Measurements from ENCODE around the gene ADAD1.
"Not testable (repeated sequence)": the region's sequence is repeated elsewhere in the genome, so short reads cannot be mapped to it uniquely, and the experiment has no call there.

The ADAD1 gene

DNA sequence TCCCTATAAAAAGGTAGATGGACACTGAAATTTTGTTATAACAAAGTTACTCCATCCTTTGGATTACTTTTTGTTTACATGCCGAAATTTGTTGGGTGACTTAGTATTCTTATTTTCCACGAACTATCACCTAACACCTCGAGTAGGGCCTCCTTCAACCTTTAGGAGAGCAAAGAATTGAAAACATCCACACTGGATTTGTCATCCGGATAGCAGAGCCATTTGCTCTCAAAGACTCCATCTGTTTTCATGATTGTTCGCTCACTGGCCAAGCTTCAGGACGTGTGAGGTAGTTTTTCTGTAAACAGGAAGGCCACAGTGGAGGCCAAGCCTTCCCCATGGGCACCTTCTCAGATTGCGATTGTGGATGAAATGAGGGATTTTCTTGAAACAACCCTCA is at the start of gene ADAD1:
ADAD1 (plus strand) TSS at position 301 of the 400 bp plus-strand sequence. CDS start 1,059 bp downstream, outside the sequence.
- DNase-seq, result no peak

DNA sequence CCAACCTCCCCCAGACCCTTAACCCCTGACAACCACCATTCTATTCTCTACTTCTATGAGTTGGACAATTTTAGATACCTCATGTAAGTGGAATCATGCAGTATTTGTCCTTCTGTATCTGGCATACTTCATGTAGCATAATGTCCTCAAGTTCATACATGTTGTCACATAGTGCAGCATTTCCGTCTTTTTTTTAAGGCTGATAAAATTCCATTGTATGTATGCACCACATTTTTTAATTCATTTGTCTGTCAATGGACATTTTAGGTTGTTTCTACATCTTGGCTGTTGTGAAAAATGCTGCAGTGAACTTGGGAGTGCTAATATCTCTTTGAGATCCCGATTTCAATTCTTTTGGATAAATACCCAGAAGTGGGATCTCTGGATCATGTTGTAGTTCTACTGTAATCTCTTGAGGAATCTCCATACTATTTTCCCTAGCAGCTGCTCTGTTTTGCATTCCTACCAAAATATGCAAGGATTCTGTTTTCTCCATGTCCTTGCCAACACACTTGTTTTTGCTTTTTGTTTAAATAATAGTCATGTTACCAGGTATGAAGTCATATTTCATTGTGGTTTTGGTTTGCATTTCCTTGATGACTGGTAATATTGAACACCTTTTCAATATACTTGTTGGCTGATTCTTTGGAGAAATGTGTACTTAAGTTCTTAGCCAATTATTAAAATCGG is 48.8 kb upstream of the ADAD1 start:
- DNase-seq, result no peak

DNA sequence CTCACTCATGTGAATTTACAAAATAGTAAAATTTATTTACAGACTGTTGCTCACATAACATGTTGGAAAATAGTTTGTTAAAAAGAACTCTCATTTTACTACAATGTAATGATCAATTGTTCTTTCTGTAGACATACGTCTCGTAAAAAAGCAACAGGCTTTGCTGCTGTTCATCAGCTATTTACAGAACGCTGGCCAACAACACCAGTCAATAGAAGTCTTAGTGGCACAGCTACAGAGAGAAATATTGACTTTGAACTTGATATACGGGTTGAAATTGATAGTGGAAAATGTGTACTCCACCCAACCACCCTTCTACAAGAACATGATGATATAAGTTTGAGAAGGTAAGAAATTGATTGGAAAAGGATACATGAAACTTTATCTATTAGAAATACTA is 47.6 kb upstream of the ADAD1 start:
- DNase-seq, result no peak

DNA sequence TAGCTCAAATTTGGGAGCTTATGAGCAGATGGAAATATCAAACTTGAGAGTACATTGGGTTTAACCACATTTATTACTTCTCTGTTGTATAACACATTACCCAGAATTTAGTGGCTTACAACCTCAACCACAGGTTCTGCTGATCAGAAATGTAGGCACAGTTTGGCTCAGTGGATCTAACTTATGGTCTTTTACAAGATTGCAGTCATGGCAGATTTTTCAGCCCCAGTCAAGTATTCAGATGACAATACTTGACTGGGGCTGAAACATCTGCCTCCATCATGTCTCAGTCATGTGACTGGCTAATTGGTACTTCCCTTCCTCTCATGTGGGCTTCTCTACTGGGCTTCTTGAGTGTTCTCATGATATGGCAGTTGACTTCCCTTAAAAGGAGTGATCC is 44.0 kb upstream of the ADAD1 start:
- DNase-seq, result no peak

DNA sequence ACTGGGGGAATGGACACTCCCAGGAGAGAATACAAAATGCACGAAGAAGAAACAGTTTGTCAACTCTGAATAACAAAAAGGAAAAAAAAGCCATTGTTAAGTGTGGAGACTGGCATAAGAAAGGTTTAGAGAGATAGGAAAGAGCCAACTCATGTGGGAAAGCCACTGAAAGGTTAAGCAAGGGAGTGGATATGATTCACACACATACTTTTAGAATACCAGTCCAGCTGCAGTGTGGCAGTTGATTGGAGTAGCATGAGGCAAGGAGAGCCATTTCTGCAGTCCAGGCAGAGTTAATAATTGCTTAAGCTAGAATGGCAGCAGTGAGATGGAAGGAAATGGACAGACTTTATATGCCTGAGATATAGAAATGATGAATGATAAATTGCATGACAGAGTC is 36.9 kb upstream of the ADAD1 start:
- DNase-seq, result no peak

DNA sequence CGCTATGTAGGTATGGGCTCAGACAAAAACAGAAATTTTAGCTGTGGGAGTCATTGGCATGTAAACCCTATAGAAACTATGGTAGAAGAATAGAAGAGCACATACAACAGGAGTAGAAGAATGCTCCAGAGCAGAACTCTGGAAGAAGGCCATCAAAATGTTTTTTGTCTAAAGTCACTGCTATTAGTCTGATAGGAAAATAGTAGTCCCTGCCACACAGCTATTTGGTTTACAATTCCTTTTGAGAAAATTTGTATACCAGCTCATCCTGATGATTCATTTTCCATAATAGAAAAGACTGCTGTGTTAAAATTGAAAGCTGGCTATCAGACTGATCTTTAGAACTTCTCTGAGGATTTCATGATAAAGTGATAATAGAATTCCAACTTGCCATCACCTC is 32.8 kb upstream of the ADAD1 start:
- no peak for DNase-seq

DNA sequence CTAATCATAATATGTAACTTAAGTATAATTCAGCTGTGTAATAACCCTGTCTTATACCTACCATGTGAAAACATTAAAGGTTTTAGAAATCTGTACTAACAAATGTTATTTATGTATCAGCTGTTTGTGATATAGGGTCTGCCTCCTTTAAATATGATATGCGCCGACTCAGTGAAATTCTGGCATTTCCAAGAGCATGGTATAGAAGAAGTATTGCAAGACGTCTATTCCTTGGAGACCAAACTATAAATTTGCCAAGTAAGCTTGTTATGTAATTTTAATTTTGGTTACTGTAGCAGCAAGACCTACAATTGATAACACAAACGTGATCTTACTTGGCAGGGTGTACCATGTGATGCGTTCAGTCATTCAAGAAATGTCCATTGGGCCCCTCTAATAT is 32.3 kb upstream of the ADAD1 start:
- no peak for DNase-seq

DNA sequence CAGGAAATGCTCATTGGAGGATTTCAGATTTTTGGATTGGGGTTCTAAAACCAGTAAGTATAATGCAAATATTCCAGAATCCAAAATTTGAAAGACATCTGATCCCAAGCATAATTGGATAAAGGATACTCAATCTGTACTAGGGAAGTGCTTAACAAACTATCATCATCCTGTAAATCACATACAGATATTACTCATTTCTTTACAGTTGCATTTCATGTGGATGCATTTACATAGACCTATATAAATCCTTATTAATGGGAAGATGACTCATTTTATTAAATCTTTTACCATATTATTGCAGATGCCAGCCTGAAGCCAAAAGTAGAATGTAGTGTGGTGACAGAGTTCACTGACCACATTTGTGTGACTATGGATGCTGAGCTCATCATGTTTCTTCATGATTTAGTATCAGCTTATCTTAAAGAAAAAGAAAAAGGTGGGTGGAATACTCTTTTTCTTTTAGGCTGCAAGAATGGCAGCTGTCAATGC is 22.4 kb upstream of the ADAD1 start:
- DNase-seq, result no peak

DNA sequence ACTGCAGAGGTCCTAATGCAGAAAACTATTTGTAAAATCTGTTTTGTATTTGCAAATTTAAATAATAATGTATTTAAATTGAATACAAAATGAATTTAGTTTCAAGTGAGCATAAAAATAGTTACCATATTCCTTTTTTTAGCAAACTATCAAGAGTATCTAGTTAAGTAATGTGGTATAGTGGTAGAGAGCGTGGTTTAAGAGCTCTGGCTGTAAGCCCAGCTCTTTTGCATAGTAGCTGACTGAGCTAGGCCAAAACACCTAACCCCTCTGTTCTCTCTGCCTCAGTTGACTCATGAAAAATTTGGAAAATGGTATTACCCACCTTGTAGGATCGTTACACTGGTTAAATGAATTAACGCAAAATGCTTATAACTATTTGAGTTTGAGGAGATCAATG is 18.1 kb upstream of the ADAD1 start:
- no peak for DNase-seq

DNA sequence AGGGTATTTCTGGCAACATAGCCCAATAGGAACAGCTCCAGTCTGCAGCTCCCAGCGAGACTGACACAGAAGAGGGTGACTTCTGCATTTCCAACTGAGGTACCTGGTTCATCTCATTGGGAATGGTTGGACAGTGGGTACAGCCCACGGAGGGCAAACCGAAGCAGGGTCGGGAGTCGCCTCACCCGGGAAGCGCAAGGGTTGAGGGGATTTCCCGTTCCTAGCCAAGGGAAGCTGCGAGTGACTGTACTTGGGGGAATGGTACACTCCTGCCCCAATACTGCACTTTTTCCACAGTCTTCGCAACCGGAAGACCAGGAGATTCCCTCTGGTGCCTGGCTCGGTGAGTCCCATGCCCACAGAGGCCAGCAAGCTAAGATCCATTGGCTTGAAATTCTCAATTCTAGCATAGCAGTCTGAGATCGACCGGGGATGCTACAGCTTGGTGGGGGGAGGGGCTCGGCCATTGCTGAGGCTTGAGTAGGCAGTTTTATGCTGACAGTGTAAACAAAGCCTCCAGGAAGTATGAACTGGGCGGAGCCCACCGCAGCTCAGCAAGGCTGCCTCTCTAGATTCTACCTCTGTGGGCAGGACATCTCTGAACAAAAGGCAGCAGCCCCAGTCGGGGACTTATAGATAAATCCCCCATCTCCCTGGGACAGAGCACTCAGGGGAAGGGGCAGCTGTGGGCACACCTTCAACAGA is 14.0 kb upstream of the ADAD1 start:
- no peak for DNase-seq

DNA sequence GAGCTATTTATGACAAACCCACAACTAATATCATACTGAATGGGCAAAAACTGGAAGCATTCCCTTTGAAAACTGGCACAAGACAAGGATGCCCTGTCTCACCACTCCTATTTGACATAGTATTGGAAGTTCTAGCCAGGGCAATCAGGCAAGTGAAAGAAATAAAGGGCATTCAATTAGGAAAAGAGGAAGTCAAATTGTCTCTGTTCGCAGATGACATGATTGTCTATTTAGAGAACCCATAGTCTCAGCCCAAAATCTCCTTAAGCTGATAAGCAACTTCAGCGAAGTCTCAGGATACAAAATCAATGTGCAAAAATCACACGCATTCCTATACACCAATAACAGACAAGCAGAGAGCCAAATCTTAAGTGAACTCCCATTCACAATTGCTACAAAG is 10.0 kb upstream of the ADAD1 start:
- not testable (repeated sequence) for DNase-seq

DNA sequence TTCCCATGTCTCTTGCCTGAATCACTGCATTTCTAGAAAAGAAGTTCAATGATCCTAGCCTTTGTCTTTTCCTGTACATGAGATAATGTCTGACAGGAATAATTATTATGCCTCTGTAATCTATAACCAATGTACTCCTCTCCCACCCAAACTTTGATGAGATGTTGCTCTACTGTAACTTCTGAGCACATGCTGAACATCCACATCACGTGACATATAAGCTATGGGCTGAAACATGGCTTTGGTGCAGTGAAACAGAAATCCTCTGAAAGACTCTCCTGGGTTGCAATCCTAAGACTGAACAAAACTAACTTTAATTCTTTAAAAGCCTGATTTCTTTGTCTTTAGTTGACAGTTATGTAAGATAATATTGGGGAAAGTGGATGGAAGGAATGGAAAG is 1.5 kb upstream of the ADAD1 start:
- no peak for DNase-seq

DNA sequence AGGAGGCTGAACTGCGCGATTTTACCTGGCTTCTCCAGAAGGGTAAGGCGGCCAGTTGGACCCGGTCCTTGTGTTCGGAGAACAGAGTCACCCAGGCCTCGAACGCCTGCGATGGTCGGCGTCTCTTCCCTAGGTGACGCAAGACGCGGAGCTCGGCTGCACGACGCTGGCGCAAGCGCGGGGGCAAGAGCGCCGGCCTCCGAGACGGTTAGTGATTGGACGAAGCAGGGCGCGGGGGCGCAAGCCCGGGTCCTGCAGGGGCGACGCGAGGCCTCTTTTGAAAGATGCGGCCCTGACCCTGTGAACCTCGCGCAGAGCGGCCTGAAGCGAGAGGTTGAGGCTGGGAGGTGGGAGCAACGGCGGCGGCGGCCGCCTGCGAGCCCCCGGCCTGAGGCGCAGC is 428 bp downstream of the ADAD1 start:
- DNase-seq, result no peak

DNA sequence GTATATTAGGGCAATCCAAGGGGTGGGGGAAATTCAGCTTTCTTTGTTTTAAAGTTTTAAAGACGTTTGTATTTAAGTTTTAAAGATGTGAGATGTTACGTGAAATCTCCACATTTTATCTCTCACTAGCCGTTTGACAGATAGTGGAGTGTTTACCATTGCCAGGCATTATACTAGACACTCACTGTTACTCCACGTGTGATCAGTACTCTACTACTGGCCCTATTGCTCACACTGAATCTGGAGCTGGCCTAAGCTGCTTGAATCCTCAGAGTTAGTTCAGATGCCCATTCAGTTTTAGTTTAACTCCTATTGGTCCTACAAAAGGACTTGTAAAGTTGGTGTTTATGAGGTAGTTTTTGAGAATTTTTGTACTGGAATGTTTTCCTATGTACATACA is 4.5 kb downstream of the ADAD1 start:
- DNase-seq, result no peak

DNA sequence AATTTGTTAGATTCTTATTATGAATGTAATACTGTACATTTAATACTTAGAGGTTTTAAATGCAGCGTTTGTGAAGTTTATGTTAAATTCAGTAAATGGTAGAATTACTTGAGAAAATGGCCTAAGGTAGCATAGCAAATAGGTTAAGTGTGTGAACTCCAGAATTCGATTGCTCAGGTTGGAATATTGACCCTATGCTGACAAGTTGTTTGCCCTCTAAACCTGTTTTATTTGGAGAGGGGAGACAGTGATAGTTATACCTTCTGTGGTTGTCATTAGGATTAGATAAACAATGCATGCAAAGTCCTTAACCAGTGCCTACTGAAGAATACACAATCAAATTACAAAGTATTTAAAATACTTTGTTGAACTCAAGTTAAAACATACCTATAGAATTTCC is 5.4 kb downstream of the ADAD1 start:
- no peak for DNase-seq

DNA sequence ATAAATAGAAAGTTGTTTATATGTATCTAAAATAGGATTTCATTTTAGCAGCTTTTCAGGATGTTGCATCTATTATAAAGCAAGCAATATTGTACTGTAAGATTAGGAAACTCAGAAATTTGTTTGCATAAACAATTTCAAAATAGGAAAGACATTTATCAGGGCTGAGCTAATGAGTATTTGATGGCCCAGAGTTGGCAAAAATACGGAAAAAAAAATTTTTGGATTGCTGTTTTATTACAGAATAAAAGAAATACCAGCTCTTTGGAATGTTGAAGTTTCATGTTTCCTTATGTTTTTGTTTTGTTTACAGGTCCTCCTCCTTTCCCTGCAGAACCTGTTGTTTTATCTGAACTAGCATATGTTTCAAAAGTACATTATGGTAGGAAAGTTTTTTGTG is 14.5 kb downstream of the ADAD1 start:
- DNase-seq, result no peak

DNA sequence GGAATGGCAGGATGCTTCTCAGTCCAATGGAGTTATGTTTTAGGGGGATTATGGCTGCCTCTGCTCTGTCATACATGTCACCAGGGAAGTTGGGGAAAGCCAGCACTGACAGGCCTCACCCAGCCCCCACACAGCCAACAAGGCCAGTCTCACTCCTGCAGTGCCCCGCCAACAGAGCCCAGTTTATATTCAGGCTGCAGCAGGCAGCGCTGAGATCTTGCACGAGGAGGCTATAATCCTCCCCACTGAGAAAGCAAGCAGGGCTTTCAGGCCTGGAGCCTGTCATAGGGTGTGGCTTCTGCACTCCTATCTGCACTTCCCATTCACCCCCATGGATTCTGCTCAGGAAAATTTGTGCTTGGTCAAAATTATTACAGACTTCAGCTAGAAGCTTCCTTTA is 25.1 kb downstream of the ADAD1 start:
- no peak for DNase-seq

DNA sequence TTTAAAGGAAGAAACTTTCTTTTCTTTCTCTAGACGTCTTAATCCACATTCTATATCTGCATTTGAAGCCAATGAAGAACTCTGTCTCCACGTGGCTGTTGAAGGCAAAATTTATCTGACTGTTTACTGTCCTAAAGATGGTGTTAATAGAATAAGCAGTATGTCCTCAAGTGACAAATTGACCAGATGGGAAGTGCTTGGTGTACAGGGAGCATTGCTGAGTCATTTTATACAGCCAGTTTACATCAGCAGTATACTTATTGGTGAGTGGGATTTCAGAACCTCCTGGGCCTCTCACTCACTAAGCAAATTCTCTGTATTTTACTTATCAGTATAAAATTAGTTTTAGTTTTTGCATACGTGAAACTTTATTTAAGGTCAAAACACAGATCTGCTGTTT is 33.7 kb downstream of the ADAD1 start:
- no peak for DNase-seq

DNA sequence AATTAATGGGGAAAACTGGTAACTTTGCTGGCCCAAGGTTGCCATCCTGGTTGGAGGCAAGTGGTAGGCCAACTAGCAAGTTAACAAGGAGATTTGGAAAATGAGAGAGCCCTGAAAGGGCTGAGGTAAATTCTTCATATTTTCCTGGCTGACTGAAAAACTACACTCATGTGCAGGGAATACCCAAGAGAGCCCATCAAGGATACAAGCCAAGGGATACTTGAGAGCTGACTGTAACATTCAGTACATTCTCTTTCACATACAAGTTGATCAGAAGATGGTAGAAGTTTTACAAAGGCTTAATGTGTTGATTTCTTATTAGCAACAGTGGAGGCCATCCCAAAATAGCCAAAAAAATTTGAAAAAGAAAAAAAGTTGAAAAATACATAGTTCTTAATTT is 44.4 kb downstream of the ADAD1 start:
- DNase-seq, result no peak

DNA sequence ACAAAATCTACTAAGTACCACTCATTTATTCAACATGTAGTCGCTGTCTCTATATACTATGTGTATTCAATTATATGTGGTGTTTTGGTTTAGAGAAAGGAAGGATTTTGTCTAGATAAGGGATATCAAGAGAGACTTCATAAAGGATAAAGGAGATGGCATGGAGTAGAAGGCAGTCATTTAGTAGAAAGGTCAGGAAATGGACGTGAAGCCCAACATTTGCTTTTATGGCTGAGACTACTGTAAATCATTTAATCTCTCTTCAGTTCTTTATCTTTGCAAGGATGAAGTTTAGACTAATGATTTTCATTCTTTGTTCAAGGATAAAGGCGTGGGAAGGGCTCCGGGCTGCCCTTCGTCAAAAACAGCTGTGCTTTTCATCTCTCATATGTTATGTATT is 52.5 kb downstream of the ADAD1 start:
- DNase-seq, result no peak

DNA sequence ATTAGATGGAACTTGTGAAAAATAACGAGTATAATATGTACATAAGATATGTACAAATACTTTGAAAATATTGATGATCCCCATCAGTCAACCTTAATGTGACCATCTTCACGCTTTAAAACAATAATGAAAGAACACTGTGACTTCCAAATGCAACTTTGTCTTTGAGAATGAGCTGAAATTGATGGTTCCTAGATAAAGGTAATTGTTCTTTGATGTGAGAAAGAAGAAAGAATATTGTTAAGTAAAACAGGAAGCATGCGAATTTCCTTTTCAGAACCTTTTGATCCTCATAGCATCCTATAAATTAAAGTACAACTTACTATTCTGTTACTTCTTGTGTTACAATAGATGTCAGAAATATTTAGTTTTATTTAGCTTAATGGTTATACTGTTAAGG is 55.5 kb downstream of the ADAD1 start:
- no peak for DNase-seq

DNA sequence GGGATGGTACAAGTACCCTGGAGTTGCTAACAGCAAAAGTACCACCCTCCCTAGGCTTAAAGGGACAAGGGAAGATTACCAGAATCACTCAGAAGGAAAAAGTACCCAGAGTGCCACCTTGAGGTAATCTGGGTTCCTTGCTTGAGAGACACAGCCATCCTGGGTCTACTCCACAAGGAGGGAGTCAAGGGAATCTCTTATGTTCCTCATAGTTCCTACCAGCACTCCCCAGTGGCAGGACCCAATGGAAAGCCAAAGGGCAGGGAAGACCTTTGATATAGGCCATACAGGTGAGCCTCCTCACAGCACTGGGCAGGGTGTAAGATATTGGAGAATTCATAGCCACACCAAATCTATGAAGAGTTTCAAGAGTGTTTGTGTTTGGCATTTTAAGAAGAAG is 72.0 kb downstream of the ADAD1 start:
- DNase-seq, result no peak

DNA sequence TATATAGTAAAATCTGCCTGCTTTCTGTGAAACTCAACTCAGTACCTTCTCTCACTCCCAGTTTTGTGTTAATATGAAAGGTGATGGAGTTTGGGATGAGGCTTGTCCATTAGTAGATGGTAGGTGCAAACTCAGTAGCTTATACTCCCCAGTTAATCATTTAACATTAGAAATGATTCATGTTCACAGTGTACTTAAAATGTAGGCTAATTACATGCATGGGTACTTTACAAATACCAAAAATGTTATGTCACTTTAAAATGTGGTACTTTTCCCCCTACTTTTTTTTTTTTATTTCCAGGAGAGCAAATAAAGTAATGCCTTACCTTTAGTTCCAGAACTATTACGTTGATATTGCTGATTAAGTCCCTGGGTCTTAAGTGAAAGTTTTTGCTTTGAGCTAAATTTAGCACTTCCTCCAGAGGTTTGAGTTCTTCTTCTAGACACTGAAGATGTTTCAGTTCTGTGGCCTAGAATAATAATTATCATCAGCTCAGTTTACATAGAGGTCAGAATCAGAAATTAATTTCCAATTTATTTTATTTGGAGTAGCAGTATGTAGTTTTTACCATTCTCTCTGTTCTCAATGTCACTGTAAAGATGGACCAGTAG is 74.7 kb downstream of the ADAD1 start:
- no peak for DNase-seq
